Mucosa of rectum (tissue), 2 donors: ENCODE data around the gene YIPF3.
"Not testable (repeated sequence)": the region's sequence is repeated elsewhere in the genome, so short reads cannot be mapped to it uniquely, and the experiment has no call there.

ENCODE experiments used
- H3K27ac ChIP-seq, 2 donors: one replicate each; pipeline ENCODE4 v1.7.0; 2013; ENCODE audit warnings: inconsistent platforms in 2 of 2, low read depth in 2 of 2, low read length in 2 of 2
- H3K27me3 ChIP-seq, 2 donors: one replicate each; pipeline ENCODE4 v1.7.0; 2013; ENCODE audit warnings: low read length in 2 of 2; ENCODE audit not compliant: control insufficient read depth in 2 of 2, insufficient read depth in 2 of 2
- H3K36me3 ChIP-seq, 2 donors: one replicate each; pipeline ENCODE4 v1.7.0; 2013; ENCODE audit warnings: low read length in 2 of 2; ENCODE audit not compliant: control insufficient read depth in 2 of 2, insufficient read depth in 2 of 2
- H3K4me1 ChIP-seq, 2 donors: one replicate each; pipeline ENCODE4 v1.7.0; 2013; ENCODE audit warnings: low read length in 2 of 2, mild to moderate bottlenecking in 1 of 2; ENCODE audit not compliant: control insufficient read depth in 2 of 2, insufficient read depth in 2 of 2
- H3K4me3 ChIP-seq, 2 donors: one replicate each; pipeline ENCODE4 v1.7.0; 2013; ENCODE audit warnings: low read length in 2 of 2
- H3K9ac ChIP-seq, 2 donors: one replicate each; pipeline ENCODE4 v1.7.0; 2013; ENCODE audit warnings: low read length in 2 of 2, low read depth in 1 of 2, mild to moderate bottlenecking in 1 of 2
- H3K9me3 ChIP-seq, 2 donors: one replicate each; pipeline ENCODE4 v1.7.0; 2013; ENCODE audit warnings: low read length in 2 of 2; ENCODE audit not compliant: control insufficient read depth in 2 of 2
- donor health status: healthy.
- donor health status: Normal muscosa, but diverticular disease.

YIPF3 gene

DNA sequence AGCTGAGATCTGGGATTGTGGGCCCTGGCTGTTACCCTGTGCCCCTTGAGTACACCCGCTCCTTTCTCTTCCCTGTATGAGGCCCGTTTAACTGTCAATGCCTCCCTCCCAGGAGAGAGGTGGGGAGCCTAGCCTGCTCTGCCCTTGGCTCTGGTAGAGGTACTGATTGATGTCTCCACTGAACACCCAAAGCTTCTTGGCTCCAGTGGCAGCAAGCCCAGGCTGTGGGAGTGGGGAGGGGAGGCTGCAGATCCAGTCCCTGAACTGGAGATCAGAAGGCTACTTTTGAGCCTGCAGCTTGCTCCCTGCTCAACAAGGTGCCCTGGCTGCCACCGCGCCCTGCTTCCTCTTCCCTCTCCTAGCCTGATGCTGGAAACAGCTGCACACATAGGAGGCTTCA is 14.1 kb downstream of the YIPF3 start:
- no peak overlapping the region for H3K27ac ChIP-seq
- H3K36me3 ChIP-seq: peaks cover 52 to 62% of the 10 kb centered on the region in 2 donors
- peaks cover 0 to 3% of the 10 kb centered on the region in 2 donors for H3K4me1 ChIP-seq
- no peak overlapping the region for H3K4me3 ChIP-seq
- H3K27me3 ChIP-seq: peaks cover 0 to 3% of the 10 kb centered on the region in 2 donors
- H3K9me3 ChIP-seq: no peaks in the 10 kb centered on the region
- H3K9ac ChIP-seq: no peak overlapping the region

- Histone ChIP-seq H3K27me3 (no peaks in the 10 kb centered on the region), H3K27ac (no peak overlapping the region), H3K9me3 (no peaks in the 10 kb centered on the region), H3K36me3 (peaks cover 52 to 61% of the 10 kb centered on the region in 2 donors), H3K9ac (no peak overlapping the region), H3K4me3 (no peak overlapping the region), H3K4me1 (no peaks in the 10 kb centered on the region)
Measured at GRCh38 chr6:43500921-43501320, 15.8 kb downstream of the YIPF3 start.

- Histone ChIP-seq H3K9me3 (no peaks in the 10 kb centered on the region), H3K27me3 (no peaks in the 10 kb centered on the region), H3K36me3 (peaks cover 42 to 51% of the 10 kb centered on the region in 2 donors), H3K9ac (no peak overlapping the region), H3K4me1 (peaks cover 0 to 3% of the 10 kb centered on the region in 2 donors), H3K4me3 (no peak overlapping the region), H3K27ac (no peak overlapping the region)
Measured at GRCh38 chr6:43499028-43499815, 17.5 kb downstream of the YIPF3 start.

DNA sequence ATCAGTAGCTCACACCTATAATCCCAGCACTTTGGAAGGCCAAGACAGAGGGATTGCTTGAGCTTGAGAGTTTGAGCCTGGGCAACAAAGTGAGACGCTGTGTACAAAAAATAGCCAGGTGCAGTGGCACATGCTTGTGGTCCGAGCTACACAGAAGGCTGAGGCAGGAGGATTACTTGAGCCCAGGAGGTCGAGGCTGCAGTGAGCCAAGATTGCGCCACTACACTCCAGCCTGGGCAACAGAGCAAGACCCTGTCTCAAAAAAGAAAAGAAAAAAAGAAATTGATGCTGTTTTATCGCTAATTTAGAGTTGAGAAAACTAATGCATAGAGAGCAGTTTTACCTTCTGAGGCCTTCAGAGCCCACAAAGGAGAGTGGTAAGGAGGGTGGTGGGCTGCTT is 18.4 kb downstream of the YIPF3 start:
- H3K4me1 ChIP-seq, H3K27me3 ChIP-seq, H3K27ac ChIP-seq, H3K9ac ChIP-seq, H3K4me3 ChIP-seq, H3K9me3 ChIP-seq: not testable (repeated sequence)
- peaks cover 36 to 48% of the 10 kb centered on the region in 2 donors for H3K36me3 ChIP-seq

DNA sequence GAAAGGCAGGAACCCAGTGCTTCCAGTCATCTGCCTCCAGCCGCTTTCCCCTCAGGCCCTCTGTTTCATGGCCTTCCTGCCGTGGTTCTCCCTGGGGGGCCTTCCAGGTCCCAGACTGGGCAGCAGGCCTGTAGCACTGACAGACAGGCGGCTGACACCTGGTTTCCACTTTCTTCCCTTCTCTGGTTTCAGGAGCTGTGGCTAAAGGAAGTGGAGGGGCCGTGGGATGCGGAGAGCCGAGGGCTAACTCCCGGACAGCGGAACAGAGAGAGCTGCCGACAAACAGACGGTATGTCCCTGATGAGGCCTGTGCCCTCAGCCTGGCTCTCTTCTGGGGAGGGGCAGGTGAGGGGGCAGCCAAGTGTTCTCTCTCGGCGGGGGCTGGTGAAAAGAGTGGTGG is 19.0 kb downstream of the YIPF3 start:
- H3K4me1 ChIP-seq: peaks cover 0 to 3% of the 10 kb centered on the region in 2 donors
- no peak overlapping the region for H3K4me3 ChIP-seq
- no peaks in the 10 kb centered on the region for H3K9me3 ChIP-seq
- H3K27me3 ChIP-seq: no peaks in the 10 kb centered on the region
- no peak overlapping the region for H3K27ac ChIP-seq
- no peak overlapping the region for H3K9ac ChIP-seq
- peaks cover 34 to 42% of the 10 kb centered on the region in 2 donors for H3K36me3 ChIP-seq

DNA sequence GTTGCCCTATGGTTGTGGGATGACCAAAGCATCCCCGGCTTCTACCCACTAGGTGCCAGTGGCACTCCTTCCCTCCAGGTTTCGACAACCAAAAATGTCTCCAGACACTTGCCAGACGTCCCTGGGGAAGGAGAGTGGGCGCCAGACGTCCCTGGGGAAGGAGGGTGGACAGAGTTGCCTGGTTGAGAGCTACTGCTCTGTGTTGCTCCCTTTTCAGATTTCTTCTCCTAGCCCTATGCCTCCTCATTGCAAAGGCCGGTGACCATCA is 19.7 kb downstream of the YIPF3 start:
- Histone ChIP-seq H3K9ac (no peak overlapping the region), H3K36me3 (peaks cover 29 to 36% of the 10 kb centered on the region in 2 donors), H3K4me1 (peaks cover 0 to 8% of the 10 kb centered on the region in 2 donors), H3K27me3 (no peaks in the 10 kb centered on the region), H3K9me3 (no peaks in the 10 kb centered on the region), H3K27ac (no peak overlapping the region), H3K4me3 (no peak overlapping the region)

- no peaks in the 10 kb centered on the region for H3K9me3 ChIP-seq
- no peak overlapping the region for H3K4me3 ChIP-seq
Measured at GRCh38 chr6:43496370-43497128, 20.2 kb downstream of the YIPF3 start.

GRCh38 chr6:43495409-43495941 is 21.3 kb downstream of the YIPF3 start:
- Histone ChIP-seq H3K36me3 (peaks cover 18 to 24% of the 10 kb centered on the region in 2 donors), H3K9ac (no peak overlapping the region), H3K27ac (no peak overlapping the region), H3K9me3 (no peaks in the 10 kb centered on the region), H3K4me3 (no peak overlapping the region), H3K4me1 (peaks cover 0 to 11% of the 10 kb centered on the region in 2 donors), H3K27me3 (no peaks in the 10 kb centered on the region)

More at GRCh38 chr6:43496370-43497128, 20.2 kb downstream of the YIPF3 start:
- H3K4me1 ChIP-seq: peaks cover 0 to 11% of the 10 kb centered on the region in 2 donors
- no peak overlapping the region for H3K9ac ChIP-seq
- no peak overlapping the region for H3K27ac ChIP-seq
- H3K36me3 ChIP-seq: peaks cover 28 to 33% of the 10 kb centered on the region in 2 donors
- H3K27me3 ChIP-seq: no peaks in the 10 kb centered on the region

- H3K4me3 ChIP-seq: no peak overlapping the region
- H3K27me3 ChIP-seq: no peaks in the 10 kb centered on the region
- no peaks in the 10 kb centered on the region for H3K9me3 ChIP-seq
- H3K9ac ChIP-seq: no peak overlapping the region
- no peak overlapping the region for H3K27ac ChIP-seq
- H3K4me1 ChIP-seq: peaks cover 0 to 11% of the 10 kb centered on the region in 2 donors
- H3K36me3 ChIP-seq: peaks cover 13 to 17% of the 10 kb centered on the region in 2 donors
Measured at GRCh38 chr6:43494766-43495165, 22.0 kb downstream of the YIPF3 start.

DNA sequence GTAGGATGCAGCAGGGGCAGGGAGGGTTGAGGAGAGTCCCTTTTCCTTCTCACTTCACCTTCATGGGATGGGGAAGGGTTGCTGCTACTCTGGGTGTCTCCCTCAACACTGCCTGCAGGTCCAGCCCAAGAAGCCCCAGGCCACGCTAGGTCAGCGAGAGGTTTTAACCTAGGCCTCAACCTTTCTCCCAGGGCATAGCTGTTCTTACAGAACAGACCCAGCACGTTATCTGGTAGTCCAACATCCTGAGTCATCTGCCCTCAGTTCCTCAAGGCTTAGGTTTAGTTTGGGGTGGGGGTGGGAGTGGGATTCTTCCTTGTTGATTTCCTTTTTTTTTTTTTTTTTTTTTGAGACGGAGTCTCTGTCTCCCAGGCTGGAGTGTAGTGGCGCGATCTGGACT is 22.4 kb downstream of the YIPF3 start:
- Histone ChIP-seq H3K27ac (no peak overlapping the region), H3K9ac (no peak overlapping the region), H3K27me3 (no peaks in the 10 kb centered on the region), H3K4me1 (peaks cover 0 to 11% of the 10 kb centered on the region in 2 donors), H3K36me3 (peaks cover 8 to 13% of the 10 kb centered on the region in 2 donors), H3K9me3 (no peaks in the 10 kb centered on the region), H3K4me3 (no peak overlapping the region)
